ENCODE results near the gene INPP5A. TPM values are rescaled to one million over a fixed set of nuclear protein-coding genes. Genes with fewer than 3 reads are reported as not detected.

The INPP5A gene
- total and polyA plus RNA-seq, 10 of the 15 experiments (the other 5 are each of a cell fraction or from before 2014, with no cell fraction given) = 0.52 to 15.0 (median 6.3) TPM

DNA sequence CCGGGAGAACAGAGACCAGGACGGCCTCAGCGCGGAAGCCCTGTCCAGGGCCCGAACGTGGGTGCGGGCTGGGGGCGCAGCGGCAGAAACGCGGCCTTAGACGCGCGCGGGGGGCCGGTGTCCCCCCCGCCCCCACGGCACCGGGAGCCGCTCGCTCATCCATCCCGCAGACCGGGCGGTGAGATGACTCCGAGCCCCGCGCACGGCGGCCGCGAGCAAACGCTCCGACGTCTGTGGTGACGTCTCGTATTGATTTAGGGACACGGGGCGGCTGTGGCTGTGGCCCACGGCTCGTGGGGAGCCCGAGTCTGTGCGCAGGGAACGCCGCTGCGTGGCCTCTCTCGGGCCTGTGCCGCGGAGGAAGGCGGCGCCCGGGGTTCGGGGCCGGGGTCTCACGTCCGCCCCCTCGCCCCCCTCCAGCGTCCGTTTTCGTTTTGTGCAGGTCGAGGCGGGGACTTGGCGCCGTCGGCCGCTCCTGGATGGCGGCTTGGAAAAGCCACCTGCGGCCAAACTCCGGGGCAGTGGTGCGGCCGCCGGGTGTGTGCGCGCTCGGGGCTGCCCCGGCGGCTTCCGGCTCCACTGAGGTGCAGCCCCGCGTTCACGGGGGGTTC, 249.4 kb downstream of the INPP5A start (continued):
- TF ChIP-seq, protein P1, sequence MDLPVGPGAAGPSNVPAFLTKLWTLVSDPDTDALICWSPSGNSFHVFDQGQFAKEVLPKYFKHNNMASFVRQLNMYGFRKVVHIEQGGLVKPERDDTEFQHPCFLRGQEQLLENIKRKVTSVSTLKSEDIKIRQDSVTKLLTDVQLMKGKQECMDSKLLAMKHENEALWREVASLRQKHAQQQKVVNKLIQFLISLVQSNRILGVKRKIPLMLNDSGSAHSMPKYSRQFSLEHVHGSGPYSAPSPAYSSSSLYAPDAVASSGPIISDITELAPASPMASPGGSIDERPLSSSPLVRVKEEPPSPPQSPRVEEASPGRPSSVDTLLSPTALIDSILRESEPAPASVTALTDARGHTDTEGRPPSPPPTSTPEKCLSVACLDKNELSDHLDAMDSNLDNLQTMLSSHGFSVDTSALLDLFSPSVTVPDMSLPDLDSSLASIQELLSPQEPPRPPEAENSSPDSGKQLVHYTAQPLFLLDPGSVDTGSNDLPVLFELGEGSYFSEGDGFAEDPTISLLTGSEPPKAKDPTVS (IDR thresholded peaks at IDR 0.05; ENCODE audit: low read depth, low read length) = no peak
- TF ChIP-seq RCOR1 (conservative IDR thresholded peaks at IDR 0.05; ENCODE audit: low read depth, low read length) (no peak), CREB1 (IDR thresholded peaks at IDR 0.05; ENCODE audit: low read depth) (no peak)

DNA sequence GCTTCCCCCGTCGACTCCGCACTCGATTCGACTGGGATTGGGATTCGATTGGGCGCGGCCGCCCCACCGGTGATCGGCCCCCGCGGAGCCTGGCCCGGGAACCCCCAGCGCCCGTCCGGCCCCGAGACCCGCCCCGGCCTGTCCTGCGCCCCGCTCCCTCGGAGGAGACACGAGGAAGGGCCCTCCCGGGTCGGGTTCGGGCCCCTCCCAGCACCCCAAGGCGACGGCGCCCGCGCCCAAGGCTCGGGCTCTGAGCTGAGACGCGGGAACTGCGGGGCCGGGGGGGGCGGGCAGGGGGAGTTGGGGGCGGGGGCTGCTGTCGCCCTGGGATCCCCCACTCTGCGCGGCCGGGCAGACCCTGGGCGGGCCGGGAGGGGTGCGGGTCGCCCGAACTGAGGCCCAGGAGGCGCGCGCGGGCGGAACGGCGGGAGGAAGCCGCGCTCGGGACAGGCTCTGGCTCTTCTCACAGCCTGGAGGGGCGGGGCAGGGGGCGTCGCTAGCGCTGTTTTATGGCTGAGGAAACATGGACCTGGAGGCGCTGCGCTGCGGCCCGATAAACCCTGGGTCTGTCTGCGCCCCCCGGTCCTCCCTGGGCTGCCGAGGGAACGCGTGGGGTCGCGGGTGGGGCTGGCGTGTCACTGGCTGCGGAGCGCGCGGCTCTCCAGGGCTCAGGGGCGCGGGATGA, 250.1 kb downstream of the INPP5A start:
- no peak for TF ChIP-seq NRF1 (conservative IDR thresholded peaks at IDR 0.05; ENCODE audit: low read depth, low read length)
- TF ChIP-seq POLR2A (IDR thresholded peaks at IDR 0.05; ENCODE audit: low read depth, low read length) = no peak
- no peak for TF ChIP-seq TBL1XR1 (IDR thresholded peaks at IDR 0.05; ENCODE audit: low read depth, low read length)
- TF ChIP-seq HCFC1 (IDR thresholded peaks at IDR 0.05; ENCODE audit: low read length) = no peak
- TF ChIP-seq MYB (IDR thresholded peaks at IDR 0.05; ENCODE audit: borderline replicate concordance, low read depth, low read length) = no peak
- no peak for TF ChIP-seq SRF (IDR thresholded peaks at IDR 0.05; ENCODE audit: low read depth in 2 of 2, low read length in 2 of 2)
- TF ChIP-seq ZSCAN29 (IDR thresholded peaks at IDR 0.05) = no peak
- no peak for TF ChIP-seq WRNIP1 (IDR thresholded peaks at IDR 0.05; ENCODE audit: borderline replicate concordance, low read depth, low read length)
- TF ChIP-seq CBFB (IDR thresholded peaks at IDR 0.05; ENCODE audit: low read depth) = no peak
- no peak for TF ChIP-seq TARDBP (IDR thresholded peaks at IDR 0.05; ENCODE audit: borderline replicate concordance)
- no peak for TF ChIP-seq PML (IDR thresholded peaks at IDR 0.05; ENCODE audit: low read length)
- TF ChIP-seq, protein P2, sequence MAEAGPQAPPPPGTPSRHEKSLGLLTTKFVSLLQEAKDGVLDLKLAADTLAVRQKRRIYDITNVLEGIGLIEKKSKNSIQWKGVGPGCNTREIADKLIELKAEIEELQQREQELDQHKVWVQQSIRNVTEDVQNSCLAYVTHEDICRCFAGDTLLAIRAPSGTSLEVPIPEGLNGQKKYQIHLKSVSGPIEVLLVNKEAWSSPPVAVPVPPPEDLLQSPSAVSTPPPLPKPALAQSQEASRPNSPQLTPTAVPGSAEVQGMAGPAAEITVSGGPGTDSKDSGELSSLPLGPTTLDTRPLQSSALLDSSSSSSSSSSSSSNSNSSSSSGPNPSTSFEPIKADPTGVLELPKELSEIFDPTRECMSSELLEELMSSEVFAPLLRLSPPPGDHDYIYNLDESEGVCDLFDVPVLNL (IDR thresholded peaks at IDR 0.05; ENCODE audit: low read depth, low read length) = no peak
- TF ChIP-seq KLF5 (IDR thresholded peaks at IDR 0.05; ENCODE audit: partially characterized antibody) = no peak
- TF ChIP-seq STAT1 (conservative IDR thresholded peaks at IDR 0.05) = no peak
- no peak overlapping the region for H3K27ac ChIP-seq (ENCODE audit: control insufficient read depth, insufficient read depth)
- ChIA-PET POLR2A (no interaction called here), CTCF (no interaction called here), SMC1A (ENCODE audit: uncharacterized antibody, unreplicated experiment) (no interaction called here), RAD21 (ENCODE audit: unreplicated experiment) (no interaction called here)
- DNase-seq (ENCODE audit: low read depth, low spot score) (no peak), ATAC-seq (no peak), FAIRE-seq (no peak)
- no peaks in the 10 kb centered on the region for H3K4me1 ChIP-seq (ENCODE audit: control insufficient read depth, insufficient read depth, low read length)
- H2AFZ ChIP-seq (ENCODE audit: control insufficient read depth, low read depth, low read length) = no peak overlapping the region
- no peaks in the 10 kb centered on the region for H3K36me3 ChIP-seq (ENCODE audit: control insufficient read depth in 2 of 2, insufficient read depth in 2 of 2, low read length in 1 of 2)
- H3K9ac ChIP-seq (ENCODE audit: control insufficient read depth, insufficient read depth, low read length) = no peak overlapping the region
- H3K79me2 ChIP-seq (ENCODE audit: control insufficient read depth, insufficient read depth, low read length) = no peaks in the 10 kb centered on the region
- intact Hi-C loops (cut with micrococcal nuclease; ENCODE audit: unreplicated experiment) (no loop called here), in situ Hi-C loops (cut with MboI) (no loop called here)
- WGBS (ENCODE audit: insufficient coverage, insufficient replicate concordance, low lambda C conversion rate, missing lambda C conversion rate) = 60% methylated on average over 20 of the region's 80 CpGs
- no TSS peak for BruUV-seq (replicated peaks)
- H3K9me3 ChIP-seq (replicated peaks; ENCODE audit: control insufficient read depth, insufficient read depth, low read length) = no peaks in the 10 kb centered on the region; the same call in 2 of the 3 replicates
- H4K20me1 ChIP-seq (ENCODE audit: control insufficient read depth, insufficient read depth) = no peaks in the 10 kb centered on the region
- H3K4me2 ChIP-seq (ENCODE audit: control insufficient read depth, insufficient read depth) = no peak overlapping the region
- H3K4me3 ChIP-seq = no peak overlapping the region
- no peaks in the 10 kb centered on the region for H3K27me3 ChIP-seq (replicated peaks in 1 of 2; ENCODE audit: control insufficient read depth in 2 of 2, insufficient read depth in 2 of 2, low read length in 1 of 2)

Data from GM12878 (cell line).